GM18520 (cell line): ENCODE measurements around the gene OR6J1.
"Not testable (repeated sequence)": the region's sequence is repeated elsewhere in the genome, so short reads cannot be mapped to it uniquely, and the experiment has no call there.

Experiments used
- ATAC-seq: cut with Tn5 transposase; IDR thresholded peaks from one replicate; pipeline ENCODE4 v1.9.1; 2021; ENCODE audit not compliant: unreplicated experiment

OR6J1 gene

GRCh38 chr14:22651586-22651985 lies 7.4 kb upstream of the OR6J1 start:
- ATAC-seq = peak; percentile 14

GRCh38 chr14:22650960-22651521 lies 6.9 kb upstream of the OR6J1 start:
- ATAC-seq = peak; percentile 62

DNA sequence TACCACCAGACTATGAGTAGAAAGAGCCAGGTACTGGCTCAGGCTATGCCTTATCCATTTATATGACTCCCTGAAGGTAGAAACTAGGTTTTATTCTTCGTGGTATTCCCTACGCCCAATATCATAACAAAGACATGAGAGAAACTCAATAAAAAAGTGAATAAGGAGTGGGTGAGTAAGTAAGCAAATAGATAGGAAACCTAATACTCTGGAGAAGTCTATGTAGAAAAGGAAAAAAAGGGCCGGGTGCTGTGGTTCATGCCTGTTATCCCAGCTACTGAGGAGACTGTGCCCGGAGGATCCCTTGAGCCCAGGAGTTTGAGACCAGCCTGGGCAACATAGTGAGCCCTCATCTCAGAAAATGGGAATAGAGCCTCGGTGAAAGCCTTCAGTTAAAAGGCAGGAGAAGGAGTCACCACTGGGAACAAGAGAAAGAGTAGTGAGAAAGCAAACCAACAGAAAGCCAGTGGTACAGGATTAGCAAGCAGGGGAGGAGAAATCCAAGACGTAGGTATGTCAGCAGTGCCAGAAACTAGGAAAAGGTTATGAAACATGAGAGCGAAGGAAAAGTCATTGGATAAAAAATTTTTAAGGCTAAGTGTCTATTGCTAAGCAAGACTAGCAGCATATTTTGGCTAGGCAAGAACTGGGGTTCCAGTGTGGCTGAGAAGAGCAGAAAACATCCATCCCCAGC lies 6.0 kb upstream of the OR6J1 start:
- ATAC-seq = no peak

DNA sequence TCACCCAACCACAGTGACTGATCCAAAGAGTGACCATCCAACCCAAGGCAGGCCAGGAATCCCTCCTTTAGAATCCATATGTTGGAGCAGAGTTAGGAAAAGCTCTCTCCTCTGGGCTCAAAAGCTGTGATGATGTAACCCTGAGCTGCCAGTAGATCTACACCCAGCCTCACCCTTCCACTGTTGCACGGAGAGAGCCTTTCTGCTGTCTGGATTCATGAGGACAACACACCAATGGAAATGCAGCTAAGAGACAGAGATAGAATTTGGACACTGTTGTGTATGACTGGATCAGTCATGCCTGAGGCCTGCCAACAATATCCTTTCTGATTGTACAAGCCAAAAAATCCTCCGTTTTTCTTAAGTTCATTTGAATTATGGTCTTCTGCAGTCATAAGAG lies 4.4 kb upstream of the OR6J1 start:
- ATAC-seq = no peak

GRCh38 chr14:22646570-22647254 lies 2.6 kb upstream of the OR6J1 start:
- ATAC-seq = no peak

GRCh38 chr14:22641846-22642245 lies 2.3 kb downstream of the OR6J1 start:
- no peak for ATAC-seq

DNA sequence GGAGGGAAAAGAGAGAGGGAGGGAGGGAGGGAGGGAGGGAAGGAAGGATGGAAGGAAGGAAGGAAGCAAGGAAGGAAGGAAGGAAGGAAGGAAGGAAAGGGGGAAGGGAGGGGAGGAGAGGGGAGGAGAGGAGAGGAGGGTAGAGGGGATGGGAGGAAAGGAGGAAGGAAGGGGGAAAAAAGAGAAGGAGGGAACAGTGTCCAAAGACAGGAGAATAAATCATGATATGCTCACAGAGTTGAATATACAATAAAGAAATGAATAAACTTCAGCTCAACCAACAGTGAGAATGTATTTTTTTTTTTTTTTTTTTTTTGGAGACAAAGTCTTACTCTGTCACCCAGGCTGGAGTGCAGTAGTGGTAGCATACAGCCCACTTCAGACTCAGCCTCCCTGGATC lies 4.0 kb downstream of the OR6J1 start:
- ATAC-seq = no peak

DNA sequence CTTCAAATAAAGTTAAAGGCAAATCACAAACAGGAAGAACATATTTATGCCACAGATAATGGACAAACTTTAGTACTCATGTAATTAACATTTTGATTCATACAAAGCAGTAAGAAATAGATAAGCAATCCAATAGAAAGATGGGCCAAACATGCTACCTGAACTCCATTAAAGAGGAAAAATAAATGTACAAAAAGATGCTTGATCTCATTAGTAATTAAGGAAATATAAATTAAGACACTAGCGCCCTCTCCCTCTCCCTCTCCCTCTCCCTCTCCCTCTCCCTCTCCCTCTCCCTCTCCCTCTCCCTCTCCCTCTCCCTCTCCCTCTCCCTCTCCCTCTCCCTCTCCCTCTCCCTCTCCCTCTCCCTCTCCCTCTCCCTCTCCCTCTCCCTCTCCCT lies 8.2 kb downstream of the OR6J1 start:
- not testable (repeated sequence) for ATAC-seq

- ATAC-seq = no peak
These were observed 9.8 kb downstream of the OR6J1 start for GRCh38 chr14:22634233-22634900.

DNA sequence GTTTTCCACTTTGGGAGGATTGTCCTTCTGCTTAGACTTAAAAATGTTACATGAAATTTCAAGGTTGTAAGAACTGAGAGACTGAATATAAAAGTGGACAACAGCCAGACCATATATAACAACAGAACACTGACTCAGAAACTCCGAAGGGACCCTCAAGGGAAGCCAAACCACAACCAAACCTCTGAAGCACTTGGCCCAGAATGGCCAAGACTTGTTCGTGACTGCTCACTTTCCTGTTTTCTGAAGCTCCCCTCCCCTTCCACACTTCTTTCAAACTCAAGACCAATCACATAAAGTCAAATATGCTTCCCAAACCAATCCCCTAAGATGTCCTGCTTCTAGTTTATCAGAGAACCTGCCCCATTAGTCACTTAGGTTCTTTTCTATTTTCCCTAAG lies 13.7 kb downstream of the OR6J1 start:
- no peak for ATAC-seq

DNA sequence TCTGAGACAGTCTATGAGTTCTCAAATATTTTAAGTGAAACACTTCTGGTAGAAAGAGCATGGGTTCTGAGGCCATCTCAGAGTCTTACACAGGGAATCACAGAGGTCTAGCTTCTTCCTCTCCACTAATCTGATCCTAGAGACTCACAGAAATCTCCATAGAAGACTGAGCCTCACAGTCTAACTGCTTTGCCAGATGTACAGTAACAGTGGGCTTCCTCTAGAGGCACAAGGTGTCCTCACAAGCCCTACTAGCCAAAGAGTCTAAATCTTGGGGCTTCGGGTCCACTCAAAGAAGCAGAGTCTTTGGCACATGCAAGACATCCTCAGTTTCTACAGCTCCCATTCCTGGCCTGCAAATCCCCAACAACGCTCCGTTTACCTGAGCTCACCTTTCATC lies 14.1 kb downstream of the OR6J1 start:
- no peak for ATAC-seq

DNA sequence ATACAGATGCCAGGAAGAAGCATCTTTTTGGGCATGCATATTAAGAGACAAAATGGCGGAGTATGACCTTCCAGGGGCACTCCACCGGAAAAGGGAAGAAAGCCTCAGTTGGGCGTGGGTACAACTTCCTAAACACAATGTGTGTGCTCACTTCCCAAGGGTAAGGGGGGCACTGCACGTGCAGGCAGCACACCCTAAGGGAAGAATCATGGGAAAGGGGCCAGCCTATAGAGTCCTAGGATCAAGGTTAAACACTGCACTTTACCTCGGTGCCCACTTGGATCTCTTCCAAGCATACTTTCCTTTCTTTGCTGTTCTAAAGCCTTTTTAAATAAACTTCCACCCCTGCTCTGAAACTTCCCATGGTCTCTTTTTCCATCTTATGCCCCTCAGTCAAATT lies 14.8 kb downstream of the OR6J1 start:
- no peak for ATAC-seq

DNA sequence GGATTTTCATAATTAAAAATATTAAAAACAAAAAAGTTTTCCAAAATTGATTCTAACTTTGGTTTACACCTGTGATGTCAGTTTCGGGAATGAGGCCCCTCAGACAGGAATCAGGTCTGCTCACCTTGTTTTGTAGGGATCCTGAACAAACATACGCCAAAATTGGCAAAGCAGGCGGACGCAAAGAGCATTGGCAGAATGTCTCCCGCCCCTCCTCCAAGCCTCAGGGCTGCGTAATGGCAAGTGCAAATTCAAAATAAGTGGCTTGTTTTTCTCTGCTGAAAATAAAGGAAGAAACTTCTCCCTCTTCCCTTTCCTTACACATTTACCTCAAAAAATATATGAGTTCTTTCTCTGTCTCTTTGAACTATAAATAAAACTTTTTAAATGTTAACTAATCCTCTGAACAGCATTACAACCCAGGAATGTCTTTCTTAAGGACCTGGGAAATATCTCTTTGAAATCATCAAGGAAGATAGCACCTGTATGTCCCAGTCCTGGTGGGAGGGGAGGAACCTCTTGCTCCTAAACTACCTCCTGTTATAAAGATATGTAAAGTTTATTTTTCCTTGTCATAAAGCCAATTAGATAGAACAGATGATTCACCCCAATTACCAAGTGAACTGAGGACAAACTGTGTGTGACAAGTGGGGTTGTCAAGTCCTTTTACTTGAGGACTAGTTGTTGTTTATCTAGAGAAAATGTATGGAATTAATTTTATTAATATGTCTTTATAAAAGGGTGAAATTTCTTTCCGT lies 16.5 kb downstream of the OR6J1 start:
- ATAC-seq = no peak

DNA sequence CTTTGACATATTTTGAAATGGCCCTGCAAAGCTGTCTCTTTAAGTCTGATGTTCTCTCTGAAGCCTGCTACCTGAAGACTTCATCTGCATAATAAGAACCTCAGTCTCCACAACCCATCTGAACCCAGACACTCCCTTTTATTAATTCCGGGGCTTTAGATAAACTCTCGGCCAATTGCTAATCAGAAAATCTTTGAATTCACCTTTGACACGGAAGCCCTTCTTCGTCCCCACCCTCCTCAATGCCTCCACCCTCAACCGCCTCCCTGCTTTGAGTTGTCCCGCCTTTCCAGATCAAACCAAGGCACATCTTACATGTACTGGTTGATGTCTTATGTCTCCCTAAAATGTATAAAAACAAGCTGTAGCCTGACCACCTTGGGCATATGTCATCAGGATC lies 17.6 kb downstream of the OR6J1 start:
- no peak for ATAC-seq

DNA sequence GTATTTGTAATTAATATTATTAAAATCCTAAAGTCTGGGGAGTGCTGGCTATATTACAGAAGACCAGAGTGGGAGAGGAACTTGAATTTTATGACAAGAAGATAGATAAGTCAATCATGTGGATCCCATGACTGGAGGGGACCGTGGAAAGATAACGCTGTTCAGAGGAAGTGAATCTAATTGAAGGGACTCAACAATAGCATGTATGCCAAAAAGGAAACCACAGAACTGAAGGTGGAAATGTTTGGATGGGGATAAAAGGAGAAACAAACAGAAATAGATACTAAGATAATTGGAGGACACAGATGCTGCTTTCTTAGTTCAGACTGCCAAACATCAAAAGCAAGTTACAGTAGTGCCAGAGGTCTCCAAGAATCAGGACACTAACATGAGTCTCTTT lies 21.1 kb downstream of the OR6J1 start:
- ATAC-seq = no peak

DNA sequence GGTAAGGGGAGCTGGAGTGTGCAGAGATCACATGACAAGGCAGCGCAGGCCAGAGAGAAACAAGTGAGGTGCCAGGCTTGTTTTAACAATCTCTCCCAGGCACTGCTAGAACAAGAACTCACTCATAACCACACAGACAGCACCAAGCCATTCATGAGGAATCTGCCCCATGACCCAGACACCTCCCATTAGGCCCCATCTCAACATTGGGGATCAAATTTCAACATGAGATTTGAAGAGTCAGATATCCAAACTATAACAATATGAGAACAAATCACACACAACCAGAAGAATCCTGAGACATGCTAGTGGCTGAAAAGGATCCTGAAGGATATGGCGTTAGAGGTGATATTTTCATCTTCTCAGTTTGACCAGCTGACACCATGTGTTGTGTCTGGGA lies 21.9 kb downstream of the OR6J1 start:
- ATAC-seq = no peak

DNA sequence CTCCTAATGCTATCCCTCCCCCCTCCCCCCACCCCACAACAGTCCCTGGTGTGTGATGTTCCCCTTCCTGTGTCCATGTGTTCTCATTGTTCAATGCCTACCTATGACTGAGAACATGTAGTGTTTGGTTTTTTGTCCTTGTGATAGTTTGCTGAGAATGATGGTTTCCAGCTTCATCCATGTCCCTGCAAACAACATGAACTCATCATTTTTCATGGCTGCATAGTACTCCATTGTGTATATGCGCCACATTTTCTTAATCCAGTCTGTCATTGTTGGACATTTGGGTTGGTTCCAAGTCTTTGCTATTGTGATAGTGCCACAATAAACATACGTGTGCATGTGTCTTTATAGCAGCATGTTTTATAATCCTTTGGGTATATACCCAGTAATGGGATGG lies 28.4 kb downstream of the OR6J1 start:
- not testable (repeated sequence) for ATAC-seq

DNA sequence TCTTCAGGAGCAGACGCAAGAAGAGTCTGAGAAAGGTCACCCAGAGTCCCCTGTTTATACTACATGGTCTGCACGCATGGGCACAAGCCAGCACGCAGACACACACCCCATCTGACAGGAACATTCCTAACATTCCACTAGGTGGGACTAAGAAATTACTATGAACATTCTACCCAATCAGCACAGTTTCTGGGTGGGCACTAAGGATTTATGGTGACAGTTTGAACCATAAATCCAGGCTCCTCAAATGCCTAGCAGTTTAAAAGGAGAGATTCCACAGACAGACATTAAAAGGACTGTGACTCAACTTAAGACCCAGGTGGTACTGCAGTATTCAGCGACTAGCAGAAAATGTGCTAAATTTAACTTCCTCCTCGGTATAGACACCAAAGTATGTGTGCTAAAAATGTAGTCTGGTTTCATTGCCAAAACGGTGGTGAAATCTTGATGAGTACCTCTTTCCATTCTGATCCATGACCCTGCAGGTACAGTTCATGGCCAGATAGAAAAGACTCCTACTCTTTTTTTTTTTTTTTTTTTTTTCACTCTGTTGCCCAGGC lies 29.8 kb downstream of the OR6J1 start:
- ATAC-seq = no peak

GRCh38 chr14:22613736-22614239 lies 30.4 kb downstream of the OR6J1 start:
- ATAC-seq = no peak

- ATAC-seq = no peak
These were observed 31.0 kb downstream of the OR6J1 start for GRCh38 chr14:22613106-22613695.
